ENCODE measurements around the gene BUD31. TPM values are rescaled to one million over a fixed set of nuclear protein-coding genes. Genes with fewer than 3 reads are reported as not detected.

BUD31 gene
- total RNA-seq, 2 experiments from 2014 or later = 147 to 153 TPM

DNA sequence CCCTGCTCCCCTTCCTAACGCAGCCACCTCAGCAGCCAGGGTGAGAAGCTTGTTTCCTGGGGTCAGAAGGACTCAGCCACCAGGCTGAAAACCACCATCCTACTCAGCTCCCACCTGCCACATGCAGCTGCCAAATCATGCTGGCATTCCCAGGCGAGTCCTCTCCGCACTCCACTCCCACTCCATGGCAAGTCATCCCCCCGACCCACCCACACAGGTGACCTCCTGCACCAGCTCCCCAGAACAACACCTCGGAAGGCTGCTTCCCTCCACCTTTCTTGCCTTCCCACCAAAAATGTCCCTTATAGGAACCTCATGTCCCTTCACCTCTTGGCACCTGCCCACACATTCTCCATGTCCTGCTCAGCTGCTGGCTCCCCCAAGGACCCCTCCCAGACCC, 5.0 kb upstream of the BUD31 start:
- no peaks in the 10 kb centered on the region for H3K27me3 Mint-ChIP-seq
- Histone ChIP-seq H3K9me3 (ENCODE audit: control insufficient read depth in 1 of 2, insufficient read depth in 1 of 2, low read length in 2 of 2) (no peaks in the 10 kb centered on the region), H3K27me3 (ENCODE audit: control insufficient read depth in 1 of 2, insufficient read depth in 2 of 2, low read length in 2 of 2) (no peaks in the 10 kb centered on the region), H3K27ac (ENCODE audit: low read depth in 1 of 2, low read length in 2 of 2) (no peak overlapping the region), H3K4me3 (ENCODE audit: low read length) (no peak overlapping the region), H3K36me3 (ENCODE audit: insufficient read depth, low read length) (peaks cover 51% of the 10 kb centered on the region), H3K4me1 (ENCODE audit: insufficient read depth, low read length) (peaks cover 37% of the 10 kb centered on the region)
- intact Hi-C loops (cut with DNase I, micrococcal nuclease) = loop anchor here in 1 of 2 experiments (10.0 kb wide), 1 partner anchor 79 kb away; the partner anchor contains the start of gene ARPC1A
- peak overlapping the region; percentile 48 for H3K4me3 Mint-ChIP-seq
- peak overlapping the region; percentile 73 for H3K27ac Mint-ChIP-seq
- POLR2A ChIA-PET = interaction anchor here (1.4 to 1.9 kb wide), 2 partner anchors 10 to 11 kb away, joined by 5 to 8 read pairs; no protein-coding TSS in a partner anchor
- TF ChIP-seq, protein P1, sequence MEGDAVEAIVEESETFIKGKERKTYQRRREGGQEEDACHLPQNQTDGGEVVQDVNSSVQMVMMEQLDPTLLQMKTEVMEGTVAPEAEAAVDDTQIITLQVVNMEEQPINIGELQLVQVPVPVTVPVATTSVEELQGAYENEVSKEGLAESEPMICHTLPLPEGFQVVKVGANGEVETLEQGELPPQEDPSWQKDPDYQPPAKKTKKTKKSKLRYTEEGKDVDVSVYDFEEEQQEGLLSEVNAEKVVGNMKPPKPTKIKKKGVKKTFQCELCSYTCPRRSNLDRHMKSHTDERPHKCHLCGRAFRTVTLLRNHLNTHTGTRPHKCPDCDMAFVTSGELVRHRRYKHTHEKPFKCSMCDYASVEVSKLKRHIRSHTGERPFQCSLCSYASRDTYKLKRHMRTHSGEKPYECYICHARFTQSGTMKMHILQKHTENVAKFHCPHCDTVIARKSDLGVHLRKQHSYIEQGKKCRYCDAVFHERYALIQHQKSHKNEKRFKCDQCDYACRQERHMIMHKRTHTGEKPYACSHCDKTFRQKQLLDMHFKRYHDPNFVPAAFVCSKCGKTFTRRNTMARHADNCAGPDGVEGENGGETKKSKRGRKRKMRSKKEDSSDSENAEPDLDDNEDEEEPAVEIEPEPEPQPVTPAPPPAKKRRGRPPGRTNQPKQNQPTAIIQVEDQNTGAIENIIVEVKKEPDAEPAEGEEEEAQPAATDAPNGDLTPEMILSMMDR (IDR thresholded peaks at IDR 0.05) = no peak
- no peaks in the 10 kb centered on the region for H3K9me3 Mint-ChIP-seq
- no peak for ATAC-seq (ENCODE audit: poor library complexity)
- peaks cover 43% of the 10 kb centered on the region for H3K4me1 Mint-ChIP-seq (ENCODE audit: low read depth)
- peaks cover 72% of the 10 kb centered on the region for H3K36me3 Mint-ChIP-seq (ENCODE audit: low read depth)
- CTCF ChIA-PET = no interaction called here
- no peak for DNase-seq

DNA sequence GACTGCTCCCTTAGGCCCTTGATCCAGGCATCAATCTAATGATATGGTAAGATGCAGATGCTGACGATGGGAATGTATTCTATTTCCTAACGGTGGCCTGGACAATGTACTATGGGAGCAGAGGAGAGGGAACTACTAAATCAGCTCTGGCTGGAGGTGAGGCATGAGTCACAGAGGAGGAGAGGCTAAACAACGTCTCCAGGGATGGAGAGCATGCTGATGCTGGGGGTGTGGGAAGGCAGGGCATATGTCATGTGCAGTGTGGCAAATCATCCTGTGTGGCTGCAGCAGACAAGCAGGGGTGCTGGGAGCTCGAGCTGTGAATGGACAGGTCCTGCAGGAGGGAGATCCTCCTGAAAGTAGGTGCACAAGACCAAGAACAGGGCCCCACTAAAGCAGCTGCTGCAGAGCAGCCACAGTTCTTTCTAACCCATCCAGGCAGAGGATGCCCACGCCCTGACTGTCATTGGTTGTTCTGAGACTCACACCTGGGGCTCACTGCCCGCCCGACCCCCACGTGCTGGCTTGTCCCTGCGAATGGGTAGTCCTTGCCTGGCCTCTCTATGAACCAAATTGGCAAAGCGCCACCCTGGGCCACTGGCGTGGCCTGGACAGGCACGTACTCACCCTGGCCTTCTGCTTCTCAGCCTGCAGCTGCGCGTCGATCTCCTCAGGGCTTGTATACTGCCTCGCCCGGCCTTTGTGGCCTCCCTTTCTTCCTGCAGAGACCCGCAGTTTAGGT, 4.4 kb upstream of the BUD31 start:
- Mint-ChIP-seq H3K36me3 (ENCODE audit: low read depth) (peaks cover 73% of the 10 kb centered on the region), H3K27ac (peak overlapping the region; percentile 73), H3K4me3 (peak overlapping the region; percentile 48), H3K27me3 (no peaks in the 10 kb centered on the region), H3K4me1 (ENCODE audit: low read depth) (peaks cover 47% of the 10 kb centered on the region), H3K9me3 (no peaks in the 10 kb centered on the region)
- ChIA-PET CTCF (no interaction called here), POLR2A (interaction anchor here (1.4 to 1.9 kb wide), 2 partner anchors 10 to 12 kb away, joined by 5 to 8 read pairs; no protein-coding TSS in a partner anchor)
- intact Hi-C loops (cut with DNase I, micrococcal nuclease) = loop anchor here in 1 of 2 experiments (10.0 kb wide), 1 partner anchor 80 kb away; the partner anchor contains the start of gene ARPC1A
- no peak overlapping the region for H3K27ac ChIP-seq (ENCODE audit: low read depth in 1 of 2, low read length in 2 of 2)
- peaks cover 45% of the 10 kb centered on the region for H3K36me3 ChIP-seq (ENCODE audit: insufficient read depth, low read length)
- H3K27me3 ChIP-seq (ENCODE audit: control insufficient read depth in 1 of 2, insufficient read depth in 2 of 2, low read length in 2 of 2) = no peaks in the 10 kb centered on the region
- H3K9me3 ChIP-seq (ENCODE audit: control insufficient read depth in 1 of 2, insufficient read depth in 1 of 2, low read length in 2 of 2) = no peaks in the 10 kb centered on the region
- peaks cover 38% of the 10 kb centered on the region for H3K4me1 ChIP-seq (ENCODE audit: insufficient read depth, low read length)
- H3K4me3 ChIP-seq (ENCODE audit: low read length) = no peak overlapping the region
- TF ChIP-seq, protein P1 (IDR thresholded peaks at IDR 0.05) = no peak
- no peak for ATAC-seq (ENCODE audit: poor library complexity)
- DNase-seq = no peak

DNA sequence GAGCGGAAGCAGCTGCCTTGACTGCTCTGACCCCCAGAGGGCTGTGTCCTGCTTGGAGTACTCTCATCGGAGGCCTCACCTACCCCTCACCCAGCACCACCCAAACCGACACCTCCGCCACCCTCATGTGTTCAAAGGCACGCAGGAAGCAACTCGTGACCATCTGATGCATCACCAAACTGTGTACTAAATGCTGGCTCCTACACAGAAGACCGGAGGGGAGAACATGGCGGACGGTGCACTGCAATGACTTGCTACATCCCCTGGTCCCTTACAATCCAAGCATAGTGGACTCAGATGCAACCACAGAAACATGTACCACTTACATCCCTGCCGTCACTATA, 3.8 kb upstream of the BUD31 start:
- intact Hi-C loops (cut with DNase I, micrococcal nuclease) = loop anchor here in 1 of 2 experiments (10.0 kb wide), 1 partner anchor 80 kb away; the partner anchor contains the start of gene ARPC1A
- Histone ChIP-seq H3K4me1 (ENCODE audit: insufficient read depth, low read length) (peaks cover 43% of the 10 kb centered on the region), H3K27ac (ENCODE audit: low read depth in 1 of 2, low read length in 2 of 2) (no peak overlapping the region), H3K9me3 (ENCODE audit: control insufficient read depth in 1 of 2, insufficient read depth in 1 of 2, low read length in 2 of 2) (no peaks in the 10 kb centered on the region), H3K4me3 (ENCODE audit: low read length) (no peak overlapping the region), H3K27me3 (ENCODE audit: control insufficient read depth in 1 of 2, insufficient read depth in 2 of 2, low read length in 2 of 2) (no peaks in the 10 kb centered on the region), H3K36me3 (ENCODE audit: insufficient read depth, low read length) (peaks cover 39% of the 10 kb centered on the region)
- Mint-ChIP-seq H3K27me3 (no peaks in the 10 kb centered on the region), H3K4me1 (ENCODE audit: low read depth) (peaks cover 52% of the 10 kb centered on the region), H3K9me3 (no peaks in the 10 kb centered on the region), H3K4me3 (no peak overlapping the region), H3K36me3 (ENCODE audit: low read depth) (peaks cover 73% of the 10 kb centered on the region), H3K27ac (no peak overlapping the region)
- CTCF ChIA-PET = interaction anchor here (0.7 kb wide), 1 partner anchor 41 kb away, joined by 3 read pairs; no protein-coding TSS in a partner anchor
- DNase-seq = no peak
- POLR2A ChIA-PET = no interaction called here
- no peak for ATAC-seq (ENCODE audit: poor library complexity)
- TF ChIP-seq, protein P1 (IDR thresholded peaks at IDR 0.05) = no peak

All from CD4-positive, alpha-beta T cell (primary cell).